Cardiac fibroblast (primary cell): ENCODE data around the gene KCNC3.
"Not testable (repeated sequence)": the region's sequence is repeated elsewhere in the genome, so short reads cannot be mapped to it uniquely, and the experiment has no call there.

Experiments
- DNase-seq, 2 donors: peaks; one replicate each; pipeline versions ENCODE4 v3.0.0 to v3.0.0-alpha.2; 2010; ENCODE audit warnings: low read depth in 2 of 2
- H3K4me3 ChIP-seq, 2 donors: replicated peaks in 1 of 2; 1 replicate in 1 of 2; 2 replicates in 1 of 2; pipeline ENCODE4 v1.5.1; 2011; ENCODE audit warnings: low read depth in 2 of 2, low read length in 2 of 2, mild to moderate bottlenecking in 2 of 2, moderate library complexity in 1 of 2
- CTCF ChIP-seq: IDR thresholded peaks from one replicate; pipeline ENCODE4 v1.5.1; 2011; ENCODE audit warnings: low read depth, mild to moderate bottlenecking, low read length, inconsistent platforms

KCNC3 gene

GRCh38 chr19:50361290-50362029, 32.3 kb upstream of the KCNC3 start:
- TF ChIP-seq CTCF: no peak
- H3K4me3 ChIP-seq: no peak overlapping the region
- no peak for DNase-seq

GRCh38 chr19:50359328-50359818, 30.2 kb upstream of the KCNC3 start:
- TF ChIP-seq CTCF: no peak
- no peak for DNase-seq
- H3K4me3 ChIP-seq: no peak overlapping the region

- peak overlapping the region; percentile 47 to 52 for H3K4me3 ChIP-seq
- no peak for TF ChIP-seq CTCF
- DNase-seq: peak; percentile 50 to 61
Measured at GRCh38 chr19:50358483-50359327, 29.5 kb upstream of the KCNC3 start.

GRCh38 chr19:50357178-50358100, 28.3 kb upstream of the KCNC3 start:
- TF ChIP-seq CTCF: peak; percentile 82
- peak; percentile 62 to 70 for DNase-seq
- peak overlapping the region; percentile 25 to 46 for H3K4me3 ChIP-seq

- TF ChIP-seq CTCF: no peak
- DNase-seq: no peak
- no peak overlapping the region for H3K4me3 ChIP-seq
Measured at GRCh38 chr19:50356691-50357177, 27.6 kb upstream of the KCNC3 start.

- DNase-seq, H3K4me3 ChIP-seq: not testable (repeated sequence)
Measured at GRCh38 chr19:50353487-50353880, 24.3 kb upstream of the KCNC3 start.
